Stimulated activated CD8-positive, alpha-beta memory T cell treated with anti-CD3 and anti-CD28 coated beads, Interleukin-4, amount 100 ng/mL, for 24 hours (primary cell): ENCODE results near the gene RAD51.
A peak's percentile ranks its signal among the peaks of the same experiment; 100 is the strongest.
"Not testable (repeated sequence)": the region's sequence is repeated elsewhere in the genome, so short reads cannot be mapped to it uniquely, and the experiment has no call there.

Experiments used
- DNase-seq: peaks from one replicate; pipeline ENCODE4 v3.0.0-alpha.2; 2020; ENCODE audit warnings: low read depth

RAD51 gene

DNA sequence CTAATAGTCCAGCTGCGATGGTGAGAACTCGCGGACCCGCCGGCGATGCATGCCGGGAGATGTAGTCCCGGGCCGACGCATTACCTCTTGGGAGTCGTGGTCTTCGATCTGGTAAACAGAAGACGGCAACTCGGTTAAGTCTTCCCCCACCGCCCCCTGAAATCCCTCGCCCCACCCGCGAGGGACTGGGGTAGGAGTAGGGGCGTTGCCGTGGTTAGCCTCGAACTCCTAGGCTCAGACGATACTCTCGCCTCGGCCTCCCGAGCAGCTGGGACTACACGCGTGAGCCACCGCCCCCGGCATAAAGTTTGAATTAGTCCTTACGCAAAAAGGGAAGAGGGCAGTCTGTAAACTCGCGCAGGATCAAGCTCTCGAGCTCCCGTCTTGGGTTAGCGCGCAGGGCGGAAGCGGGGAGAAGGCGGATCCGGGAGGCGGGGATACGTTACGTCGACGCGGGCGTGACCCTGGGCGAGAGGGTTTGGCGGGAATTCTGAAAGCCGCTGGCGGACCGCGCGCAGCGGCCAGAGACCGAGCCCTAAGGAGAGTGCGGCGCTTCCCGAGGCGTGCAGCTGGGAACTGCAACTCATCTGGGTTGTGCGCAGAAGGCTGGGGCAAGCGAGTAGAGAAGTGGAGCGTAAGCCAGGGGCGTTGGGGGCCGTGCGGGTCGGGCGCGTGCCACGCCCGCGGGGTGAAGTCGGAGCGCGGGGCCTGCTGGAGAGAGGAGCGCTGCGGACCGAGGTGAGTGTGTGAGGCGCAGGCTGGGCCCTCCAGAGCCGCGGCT lies at the start of gene RAD51:
Gene RAD51, plus strand, starts transcription at position 487 of the 781 bp plus-strand sequence. CDS start 3,585 bp downstream, outside the sequence.
- peak; percentile 88 for DNase-seq

GRCh38 chr15:40647523-40647922 lies 47.5 kb upstream of the RAD51 start:
- no peak for DNase-seq

DNA sequence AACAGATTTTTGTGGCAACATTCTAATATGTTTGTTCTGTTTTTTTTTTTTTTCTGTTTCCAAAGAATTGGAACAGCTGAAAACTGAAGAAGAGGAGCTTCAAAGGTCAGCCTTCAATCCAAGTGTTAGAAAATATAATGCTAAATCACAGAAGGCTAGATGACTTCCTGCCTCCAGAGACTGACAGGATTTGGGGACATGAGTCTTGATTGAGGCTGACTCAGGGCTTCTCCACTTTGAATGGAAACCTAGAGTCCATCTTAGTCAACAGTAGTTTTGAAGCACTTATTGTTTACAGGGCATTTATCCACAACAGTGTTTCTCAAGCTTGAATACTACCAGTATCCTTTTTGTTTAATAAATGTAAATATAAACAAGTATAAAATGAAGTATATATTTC lies 44.5 kb upstream of the RAD51 start:
- no peak for DNase-seq

DNA sequence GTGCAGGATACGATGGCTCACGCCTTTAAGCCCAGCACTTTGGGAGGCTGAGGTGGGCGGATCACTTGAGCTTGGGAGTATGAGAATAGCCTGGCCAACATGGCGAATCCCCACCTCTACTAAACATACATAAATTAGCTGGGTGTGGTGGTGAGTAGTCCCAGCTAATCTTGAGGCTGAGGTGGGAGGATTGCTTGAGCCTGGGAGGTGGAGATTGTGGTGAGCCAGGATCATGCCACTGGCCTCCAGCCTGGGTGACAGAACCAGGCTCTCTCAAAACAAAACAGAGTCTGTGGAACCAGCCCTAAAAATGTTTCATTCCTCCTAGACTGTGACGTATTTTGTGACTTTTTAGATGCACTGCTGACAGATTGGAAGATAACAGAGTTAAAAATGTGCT lies 34.3 kb upstream of the RAD51 start:
- no peak for DNase-seq

- DNase-seq, result no peak
Measured at GRCh38 chr15:40664909-40665308, 30.1 kb upstream of the RAD51 start.

- DNase-seq, result not testable (repeated sequence)
Measured at GRCh38 chr15:40676290-40676689, 18.7 kb upstream of the RAD51 start.

DNA sequence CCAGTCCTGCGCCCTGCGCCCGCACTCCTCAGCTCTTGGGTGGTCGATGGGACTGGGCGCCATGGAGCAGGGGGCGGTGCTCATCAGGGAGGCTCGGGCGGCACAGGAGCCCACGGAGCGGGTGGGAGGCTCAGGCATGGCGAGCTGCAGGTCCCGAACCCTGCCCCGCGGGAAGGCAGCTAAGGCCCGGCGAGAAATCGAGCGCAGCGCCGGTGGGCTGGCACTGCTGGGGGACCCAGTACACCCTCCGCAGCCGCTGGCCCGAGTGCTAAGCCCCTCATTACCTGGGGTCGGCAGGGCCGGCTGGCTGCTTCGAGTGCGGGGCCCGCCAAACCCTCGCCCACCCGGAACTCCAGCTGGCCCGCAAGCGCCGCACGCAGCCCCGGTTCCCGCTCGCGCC lies 18.1 kb upstream of the RAD51 start:
- not testable (repeated sequence) for DNase-seq

- DNase-seq, result no peak
Measured at GRCh38 chr15:40680151-40680550, 14.8 kb upstream of the RAD51 start.

- DNase-seq, result not testable (repeated sequence)
Measured at GRCh38 chr15:40680959-40681358, 14.0 kb upstream of the RAD51 start.

GRCh38 chr15:40684381-40684780 lies 10.6 kb upstream of the RAD51 start:
- no peak for DNase-seq

DNA sequence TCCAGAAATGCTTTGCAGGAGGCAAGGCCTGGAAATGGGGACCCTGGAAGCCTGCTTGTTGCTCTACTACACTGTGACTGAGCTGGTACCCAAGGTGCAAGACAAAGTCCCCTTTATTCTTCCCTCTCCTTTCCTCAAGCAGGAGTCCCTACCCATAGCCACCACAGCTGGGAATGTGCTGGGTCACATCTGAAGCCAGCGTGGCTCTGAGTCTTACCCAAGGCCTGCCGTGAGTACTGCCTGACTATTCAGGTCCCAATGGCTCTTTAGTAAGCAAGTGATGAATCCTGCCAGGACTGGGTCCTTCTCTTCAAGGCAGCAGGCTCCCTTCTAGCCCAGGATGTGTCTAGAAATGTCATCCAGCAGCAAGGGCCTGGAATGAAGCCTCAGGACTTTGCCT lies 9.6 kb upstream of the RAD51 start:
- no peak for DNase-seq

GRCh38 chr15:40688932-40689799 lies 5.8 kb upstream of the RAD51 start:
- no peak for DNase-seq

DNA sequence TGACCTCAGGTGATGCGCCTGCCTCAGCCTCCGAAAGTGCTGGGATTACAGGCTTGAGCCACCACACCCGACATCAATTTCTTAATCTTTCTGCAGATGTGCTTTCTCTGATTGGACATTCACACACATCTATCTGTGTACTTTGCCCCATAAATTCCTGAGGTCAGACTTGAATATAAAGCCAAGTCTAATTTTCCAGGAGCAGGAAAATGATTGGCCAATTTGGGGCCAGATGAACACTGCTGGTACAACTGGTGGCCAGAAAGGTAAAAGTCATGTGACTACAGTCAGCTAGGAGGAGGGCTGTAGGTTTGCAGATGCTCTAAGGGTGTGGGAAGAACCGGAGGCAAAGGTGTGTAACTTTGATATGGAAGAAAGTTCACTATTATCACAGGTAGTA lies 3.2 kb upstream of the RAD51 start:
- DNase-seq, result no peak

- no peak for DNase-seq
Measured at GRCh38 chr15:40693904-40694687, 878 bp upstream of the RAD51 start.

DNA sequence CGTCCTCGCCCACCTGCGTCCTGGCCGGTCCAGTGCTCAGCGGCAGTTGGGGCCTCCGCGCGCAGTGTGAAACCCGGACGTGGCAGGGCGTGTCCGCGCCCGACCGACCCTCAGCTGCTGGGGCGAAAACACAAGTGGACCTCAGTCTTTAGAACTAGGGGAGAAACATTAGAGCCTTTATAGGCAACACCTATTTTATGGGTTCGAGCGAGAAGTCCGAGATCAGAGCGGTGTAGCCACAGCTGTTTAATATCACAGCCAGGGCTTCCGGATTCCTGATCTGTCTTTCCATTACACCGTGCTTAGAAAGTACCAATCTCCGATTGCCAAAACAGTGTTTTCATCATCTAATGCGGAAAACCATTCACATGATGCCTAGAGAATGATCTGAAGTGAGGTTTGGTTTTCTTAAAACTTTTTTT lies 506 bp downstream of the RAD51 start:
- DNase-seq, result no peak

DNA sequence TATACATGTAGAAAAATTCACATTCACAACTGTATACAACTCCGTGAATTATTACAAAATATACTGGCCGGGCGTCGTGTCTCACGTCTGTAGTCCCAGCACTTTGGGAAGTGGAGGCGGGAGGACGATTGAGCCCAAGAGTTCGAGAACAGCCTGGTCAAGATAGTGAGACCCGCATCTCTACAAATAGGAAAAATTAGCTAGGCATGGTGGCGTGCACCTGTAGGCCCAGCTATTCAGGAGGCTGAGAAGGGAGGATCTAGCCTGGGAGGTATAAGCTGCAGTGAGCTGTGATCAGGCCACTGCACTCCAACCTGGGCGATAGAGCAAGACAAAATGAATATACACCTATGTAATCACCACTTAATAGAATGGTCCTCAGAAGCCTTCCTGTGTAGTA lies 1.3 kb downstream of the RAD51 start:
- DNase-seq, result no peak

- no peak for DNase-seq
Measured at GRCh38 chr15:40697916-40698315, 2.9 kb downstream of the RAD51 start.

DNA sequence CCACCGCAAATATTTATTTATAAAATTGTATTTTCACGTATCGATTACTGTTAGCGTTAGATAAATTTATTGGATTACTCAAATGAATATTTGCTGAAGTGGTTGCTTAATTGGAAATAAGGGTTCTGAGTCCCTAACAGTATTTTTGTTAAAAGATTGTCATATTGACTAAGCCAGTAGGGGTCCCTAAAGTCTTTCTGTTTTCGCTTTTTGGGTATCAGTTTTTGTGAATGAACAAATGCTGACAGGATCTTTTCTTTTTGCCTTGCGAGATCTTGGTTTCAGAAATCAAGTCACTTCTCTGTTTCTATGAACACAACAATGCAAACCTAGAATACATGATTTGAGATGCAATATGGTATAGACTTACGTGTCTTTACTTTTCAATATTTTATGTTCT lies 7.1 kb downstream of the RAD51 start:
- no peak for DNase-seq

- no peak for DNase-seq
Measured at GRCh38 chr15:40706121-40706520, 11.1 kb downstream of the RAD51 start.

DNA sequence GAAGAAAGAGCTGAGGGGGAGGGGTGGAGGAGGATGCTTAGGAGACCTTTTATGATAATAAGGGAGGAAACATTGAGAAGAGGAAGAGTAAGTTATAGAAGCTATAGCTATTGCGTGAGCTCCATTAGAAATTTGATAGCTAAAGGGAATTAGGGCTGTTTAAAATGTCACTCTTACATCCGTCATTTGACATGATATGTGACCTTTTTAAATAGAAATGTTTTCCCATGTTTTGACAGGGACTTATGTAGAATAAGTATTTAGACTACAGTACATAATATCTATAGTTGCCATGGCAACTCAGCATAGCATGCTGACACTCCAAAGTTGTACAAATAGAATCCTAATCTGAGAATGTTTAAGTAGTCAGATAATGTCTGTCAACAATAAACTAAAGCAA lies 19.2 kb downstream of the RAD51 start:
- DNase-seq, result no peak

DNA sequence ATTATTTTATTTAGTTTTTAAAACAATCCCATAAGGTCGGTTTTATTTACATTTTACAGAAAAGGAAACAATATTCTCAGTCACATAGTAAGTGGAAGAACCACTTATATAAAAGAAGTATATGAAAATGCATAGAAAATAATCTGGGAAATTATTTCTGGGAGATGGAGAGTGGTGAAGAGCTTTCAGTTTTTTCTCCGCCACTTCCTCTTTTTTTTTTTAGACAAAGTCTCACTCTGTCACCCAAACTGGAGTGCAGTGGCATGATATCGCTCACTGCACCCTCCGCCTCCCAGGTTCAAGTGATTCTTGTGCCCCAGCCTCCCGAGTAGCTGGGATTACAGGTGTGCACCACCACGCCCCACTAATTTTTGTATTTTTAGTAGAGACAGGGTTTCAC lies 21.2 kb downstream of the RAD51 start:
- no peak for DNase-seq

GRCh38 chr15:40721701-40722100 lies 26.7 kb downstream of the RAD51 start:
- no peak for DNase-seq
